Activated B cell treated with CpG ODN at 0.5 μM for 24 hours (primary cell): ENCODE measurements around the gene TCF7L1. TPM values are rescaled to one million over a fixed set of nuclear protein-coding genes. Genes with fewer than 3 reads are reported as not detected.

ENCODE experiments used
- ATAC-seq: fragments of 200-7000 bp; cut with Tn5 transposase; one replicate; pipeline ENCODE4 v1.10.0; 2021; ENCODE audit warnings: low read depth, mild to moderate bottlenecking, moderate library complexity
- CTCF ChIA-PET: fragments of 350-600 bp; sonication (Branson Sonifier 250); formaldehyde crosslinking; loops from one replicate; lab custom pipeline; 2021; ENCODE audit warnings: antibody characterized with exemption; lab: Charles Lee
- POLR2A ChIA-PET: fragments of 350-600 bp; sonication (Branson Sonifier 250); formaldehyde crosslinking; loops from one replicate; lab custom pipeline; 2021; ENCODE audit warnings: antibody characterized with exemption; lab: Charles Lee
- DNase-seq: peaks from one replicate; pipeline ENCODE4 v3.0.0; 2022
- H3K27ac Mint-ChIP-seq: one replicate; pipeline ENCODE4 v1.8.0; 2020; ENCODE audit warnings: mixed read lengths
- H3K27me3 Mint-ChIP-seq: one replicate; pipeline ENCODE4 v1.8.0; 2021; ENCODE audit warnings: mixed read lengths
- H3K36me3 Mint-ChIP-seq: one replicate; pipeline ENCODE4 v1.8.0; 2021; ENCODE audit warnings: low read depth, mixed read lengths
- H3K4me1 Mint-ChIP-seq: one replicate; pipeline ENCODE4 v1.8.0; 2021; ENCODE audit warnings: mixed read lengths
- H3K4me3 Mint-ChIP-seq: one replicate; pipeline ENCODE4 v1.8.0; 2020; ENCODE audit warnings: mild to moderate bottlenecking, mixed read lengths
- H3K9me3 Mint-ChIP-seq: one replicate; pipeline ENCODE4 v1.8.0; 2020; ENCODE audit warnings: mixed read lengths
- CTCF ChIP-seq: fragments of 200-600 bp; IDR thresholded peaks from one replicate; pipeline ENCODE4 v1.8.0; 2022; ENCODE audit warnings: antibody characterized with exemption, mild to moderate bottlenecking
- intact Hi-C: fragments of 100-400 bp; cut with micrococcal nuclease; formaldehyde crosslinking; loops from one replicate; pipeline ENCODE4 v1.15.1; 2024
- total RNA-seq: library from RNA; stranded (reverse); gene quantifications from 2 replicates; pipeline ENCODE4 v1.2.3, GENCODE V29; 2022

Gene TCF7L1
- total RNA-seq, 1 donor from 2014 or later: 0.07 TPM

GRCh38 chr2:85215081-85215447 is 81.9 kb downstream of the TCF7L1 start:
- no peak overlapping the region for H3K27ac Mint-ChIP-seq
- no peak for TF ChIP-seq CTCF
- intact Hi-C loops: no loop called here
- H3K36me3 Mint-ChIP-seq: no peaks in the 10 kb centered on the region
- peaks cover 22% of the 10 kb centered on the region for H3K27me3 Mint-ChIP-seq
- CTCF ChIA-PET: interaction anchor here (0.8 kb wide), 1 partner anchor 743 kb away, joined by 3 read pairs; no protein-coding TSS in a partner anchor
- H3K9me3 Mint-ChIP-seq: no peaks in the 10 kb centered on the region
- no peak overlapping the region for H3K4me3 Mint-ChIP-seq
- H3K4me1 Mint-ChIP-seq: no peaks in the 10 kb centered on the region
- ATAC-seq: no peak
- no peak for DNase-seq
- POLR2A ChIA-PET: no interaction called here

DNA sequence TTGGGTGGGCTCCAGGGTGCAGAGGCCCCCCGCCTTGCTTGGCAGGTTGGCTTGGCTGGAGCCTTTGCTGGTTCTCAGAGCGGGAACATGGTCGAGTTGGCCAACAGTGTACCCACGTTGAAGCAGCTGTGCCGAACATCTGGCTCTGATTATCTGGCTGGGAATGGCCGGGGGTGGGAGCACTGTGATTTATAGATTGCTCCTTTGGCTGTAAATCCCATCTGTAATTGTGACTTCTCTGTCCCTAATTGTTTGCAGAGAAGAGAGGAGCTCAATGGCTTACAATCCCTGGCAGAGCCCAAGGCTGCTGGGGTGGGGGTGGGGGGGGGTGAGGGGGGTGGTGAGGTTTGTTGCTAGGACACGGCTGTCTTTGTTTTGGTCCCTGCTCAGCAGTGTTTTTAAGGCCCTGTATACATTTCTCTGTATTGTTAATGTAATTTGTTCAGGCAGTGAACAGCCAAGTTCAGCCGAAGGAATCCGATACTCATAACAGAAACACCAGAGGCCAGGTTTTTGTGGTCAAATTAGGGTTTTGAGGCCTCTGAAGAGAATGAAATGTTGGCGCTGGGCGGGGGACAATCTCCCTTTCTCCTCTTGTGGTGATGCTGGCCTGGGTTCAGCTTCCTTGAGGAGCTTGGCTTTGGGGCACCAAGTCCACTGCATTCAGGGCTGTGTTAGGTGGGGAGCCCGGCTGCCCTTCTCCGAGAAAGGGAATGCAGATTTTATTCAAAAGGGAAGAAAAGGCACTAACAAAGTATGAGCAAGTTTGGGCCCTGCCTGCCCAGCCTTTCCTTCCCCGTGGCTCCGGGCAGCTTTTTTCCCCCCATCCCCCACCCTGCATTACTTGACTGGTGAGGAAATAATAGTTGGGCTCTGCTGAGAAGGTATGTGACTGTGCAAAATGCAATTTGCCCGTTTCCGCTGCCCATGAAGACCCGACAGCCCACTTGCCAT is 82.5 kb downstream of the TCF7L1 start:
- peaks cover 22% of the 10 kb centered on the region for H3K27me3 Mint-ChIP-seq
- H3K27ac Mint-ChIP-seq: no peak overlapping the region
- TF ChIP-seq CTCF: no peak
- no peaks in the 10 kb centered on the region for H3K9me3 Mint-ChIP-seq
- H3K4me3 Mint-ChIP-seq: no peak overlapping the region
- H3K36me3 Mint-ChIP-seq: no peaks in the 10 kb centered on the region
- ATAC-seq (no peak), DNase-seq (no peak)
- intact Hi-C loops: no loop called here
- CTCF ChIA-PET: interaction anchor here (0.8 kb wide), 1 partner anchor 743 kb away, joined by 3 read pairs; no protein-coding TSS in a partner anchor
- POLR2A ChIA-PET: no interaction called here
- H3K4me1 Mint-ChIP-seq: no peaks in the 10 kb centered on the region

- no peak for TF ChIP-seq CTCF
- H3K4me1 Mint-ChIP-seq: no peaks in the 10 kb centered on the region
- CTCF ChIA-PET: no interaction called here
- no peaks in the 10 kb centered on the region for H3K9me3 Mint-ChIP-seq
- POLR2A ChIA-PET: no interaction called here
- no peak overlapping the region for H3K4me3 Mint-ChIP-seq
- intact Hi-C loops: no loop called here
- ATAC-seq (no peak), DNase-seq (no peak)
- peaks cover 25% of the 10 kb centered on the region for H3K27me3 Mint-ChIP-seq
- no peak overlapping the region for H3K27ac Mint-ChIP-seq
- H3K36me3 Mint-ChIP-seq: no peaks in the 10 kb centered on the region
Observed at GRCh38 chr2:85216927-85217326, 83.7 kb downstream of the TCF7L1 start.

GRCh38 chr2:85221067-85221691 is 88.0 kb downstream of the TCF7L1 start:
- no peak for ATAC-seq
- no peak overlapping the region for H3K27ac Mint-ChIP-seq
- no peaks in the 10 kb centered on the region for H3K36me3 Mint-ChIP-seq
- ChIA-PET POLR2A (no interaction called here), CTCF (no interaction called here)
- no peak for TF ChIP-seq CTCF
- intact Hi-C loops: no loop called here
- no peaks in the 10 kb centered on the region for H3K9me3 Mint-ChIP-seq
- peaks cover 21% of the 10 kb centered on the region for H3K27me3 Mint-ChIP-seq
- H3K4me3 Mint-ChIP-seq: no peak overlapping the region
- no peak for DNase-seq
- no peaks in the 10 kb centered on the region for H3K4me1 Mint-ChIP-seq

- H3K36me3 Mint-ChIP-seq: no peaks in the 10 kb centered on the region
- H3K27me3 Mint-ChIP-seq: peaks cover 13% of the 10 kb centered on the region
- ATAC-seq (no peak), DNase-seq (no peak)
- ChIA-PET POLR2A (no interaction called here), CTCF (no interaction called here)
- TF ChIP-seq CTCF: no peak
- H3K27ac Mint-ChIP-seq: no peak overlapping the region
- intact Hi-C loops: no loop called here
- H3K4me1 Mint-ChIP-seq: no peaks in the 10 kb centered on the region
- no peak overlapping the region for H3K4me3 Mint-ChIP-seq
- H3K9me3 Mint-ChIP-seq: no peaks in the 10 kb centered on the region
Observed at GRCh38 chr2:85222792-85223191, 89.6 kb downstream of the TCF7L1 start.
